Measurements from ENCODE around the gene SMIM1.

SMIM1 gene

DNA sequence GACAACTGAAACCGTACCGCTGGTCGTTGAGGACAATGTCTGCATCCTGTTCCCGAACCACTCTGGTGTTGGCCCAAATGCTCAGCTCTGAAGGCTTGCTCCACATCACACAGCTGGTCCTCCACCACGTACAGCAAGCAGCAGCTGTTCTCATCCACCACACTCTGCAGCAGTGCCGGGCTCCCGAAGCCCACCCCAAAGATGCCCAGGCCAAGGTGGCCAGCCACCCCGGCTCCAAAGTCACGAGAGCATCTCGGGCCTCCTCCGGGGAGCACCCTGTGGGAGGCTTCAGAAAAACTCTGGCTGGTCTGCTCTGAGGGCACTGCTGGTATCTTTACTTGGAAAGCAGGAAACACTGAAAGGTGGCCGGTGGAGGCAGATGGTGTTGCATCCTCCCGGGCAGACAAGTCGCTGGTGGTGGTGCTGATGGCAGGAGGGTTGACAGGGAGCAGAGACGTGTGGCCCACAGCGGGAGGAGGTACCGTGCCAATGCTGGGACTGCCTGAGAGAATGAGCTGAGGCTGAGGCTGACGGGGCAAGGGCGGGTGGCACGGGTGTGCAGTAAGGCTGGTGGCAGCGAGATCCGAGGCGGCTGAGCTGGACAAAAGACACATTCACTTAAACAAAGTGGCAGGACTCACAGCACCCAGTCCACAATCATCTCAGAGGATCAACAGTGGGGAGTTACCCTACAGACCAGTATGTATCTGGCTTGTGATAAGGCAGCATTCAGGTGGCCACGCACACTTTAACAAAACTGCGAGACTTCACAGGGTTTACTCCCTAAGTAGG is 26.8 kb upstream of the SMIM1 start:
- no peak for ATAC-seq (ENCODE audit: low read depth)
- peak; percentile 62 for DNase-seq (ENCODE audit: low spot score)

GRCh38 chr1:3746389-3746829 is 26.1 kb upstream of the SMIM1 start:
- H3K9me3 ChIP-seq (ENCODE audit: severe bottlenecking): no peaks in the 10 kb centered on the region
- H3K27me3 ChIP-seq (ENCODE audit: insufficient read depth, poor library complexity, severe bottlenecking): peaks cover 12% of the 10 kb centered on the region
- no peak overlapping the region for H3K27ac ChIP-seq (ENCODE audit: poor library complexity, severe bottlenecking)
- peaks cover 19% of the 10 kb centered on the region for H3K36me3 ChIP-seq (ENCODE audit: low read depth)
- peak; percentile 47 for DNase-seq (ENCODE audit: low spot score)
- no peaks in the 10 kb centered on the region for H3K4me1 ChIP-seq (ENCODE audit: insufficient read depth, poor library complexity, severe bottlenecking)
- H3K4me3 ChIP-seq (ENCODE audit: severe bottlenecking): peak overlapping the region; percentile 52
- TF ChIP-seq CTCF (IDR thresholded peaks at IDR 0.05; ENCODE audit: poor library complexity, severe bottlenecking): no peak
- ATAC-seq (ENCODE audit: low read depth): peak; percentile 12; the same call in 1 of the 3 replicates

More for the DNA sequence above, 26.8 kb upstream of the SMIM1 start:
- H3K27ac ChIP-seq (ENCODE audit: poor library complexity, severe bottlenecking): no peak overlapping the region
- H3K4me1 ChIP-seq (ENCODE audit: insufficient read depth, poor library complexity, severe bottlenecking): no peaks in the 10 kb centered on the region
- TF ChIP-seq CTCF (IDR thresholded peaks at IDR 0.05; ENCODE audit: poor library complexity, severe bottlenecking): no peak
- H3K9me3 ChIP-seq (ENCODE audit: severe bottlenecking): no peaks in the 10 kb centered on the region
- H3K27me3 ChIP-seq (ENCODE audit: insufficient read depth, poor library complexity, severe bottlenecking): peaks cover 7% of the 10 kb centered on the region
- peaks cover 23% of the 10 kb centered on the region for H3K36me3 ChIP-seq (ENCODE audit: low read depth)
- peak overlapping the region; percentile 52 for H3K4me3 ChIP-seq (ENCODE audit: severe bottlenecking)

DNA sequence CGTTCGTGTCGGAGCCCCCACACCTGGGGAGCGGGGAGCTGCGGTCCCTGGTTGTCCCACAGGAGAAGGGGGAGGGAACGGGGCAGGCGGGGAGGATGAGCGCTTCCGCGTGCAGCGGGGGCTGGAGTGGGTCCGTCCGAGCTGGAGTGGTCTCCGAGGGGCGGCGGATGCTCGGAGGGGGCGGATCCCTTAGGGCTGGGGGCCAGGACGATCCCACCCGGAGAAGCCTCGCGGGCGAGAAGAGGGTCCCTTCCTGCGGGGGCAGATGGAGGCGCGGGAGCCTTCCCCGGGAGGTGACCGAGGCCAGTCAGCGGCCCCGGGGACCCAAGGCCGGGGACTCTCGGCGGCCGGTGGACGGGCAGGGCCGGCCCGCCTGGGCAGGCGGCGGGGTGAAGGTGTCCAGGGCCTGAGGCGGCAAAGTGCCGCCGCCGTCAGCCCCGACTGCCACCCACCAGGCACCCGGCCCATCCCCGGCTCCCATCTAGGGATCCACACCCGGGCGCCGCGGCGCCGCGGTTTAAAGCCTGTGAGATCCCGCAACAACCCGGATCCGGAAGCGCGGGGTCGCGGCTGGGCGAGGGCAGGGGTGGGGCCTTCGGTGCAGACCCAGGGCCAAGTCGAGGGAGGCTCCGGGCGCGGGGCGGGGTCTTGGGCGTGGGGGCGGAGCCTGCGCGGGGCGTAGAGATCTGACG is 25.6 kb upstream of the SMIM1 start:
- peak overlapping the region; percentile 52 for H3K4me3 ChIP-seq (ENCODE audit: severe bottlenecking)
- DNase-seq (ENCODE audit: low spot score) (peak; percentile 88), ATAC-seq (ENCODE audit: low read depth) (peak; percentile 96)
- H3K27ac ChIP-seq (ENCODE audit: poor library complexity, severe bottlenecking): no peak overlapping the region
- no peaks in the 10 kb centered on the region for H3K9me3 ChIP-seq (ENCODE audit: severe bottlenecking)
- H3K36me3 ChIP-seq (ENCODE audit: low read depth): peaks cover 16% of the 10 kb centered on the region
- peaks cover 12% of the 10 kb centered on the region for H3K27me3 ChIP-seq (ENCODE audit: insufficient read depth, poor library complexity, severe bottlenecking)
- no peak for TF ChIP-seq CTCF (IDR thresholded peaks at IDR 0.05; ENCODE audit: poor library complexity, severe bottlenecking)
- H3K4me1 ChIP-seq (ENCODE audit: insufficient read depth, poor library complexity, severe bottlenecking): no peaks in the 10 kb centered on the region

DNA sequence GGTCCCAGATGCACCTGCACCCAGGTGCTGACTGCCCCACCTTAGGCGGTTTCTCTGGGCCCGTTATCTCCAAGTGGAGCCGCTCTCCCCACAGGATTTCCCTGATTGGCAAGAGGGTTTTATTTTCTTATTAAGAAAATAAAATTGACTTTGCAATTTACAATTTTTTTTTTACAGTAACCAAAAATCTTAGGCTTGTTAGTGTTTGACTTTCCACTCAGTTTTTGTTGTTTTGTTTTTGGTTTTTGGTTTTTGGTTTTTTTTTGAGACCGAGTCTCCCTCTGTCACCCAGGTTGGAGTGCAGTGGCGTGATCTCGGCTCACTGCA is 25.1 kb upstream of the SMIM1 start:
- DNase-seq (ENCODE audit: low spot score): no peak

More for the DNA sequence above, 25.1 kb upstream of the SMIM1 start:
- Histone ChIP-seq H3K27ac (ENCODE audit: poor library complexity, severe bottlenecking) (no peak overlapping the region), H3K9me3 (ENCODE audit: severe bottlenecking) (no peaks in the 10 kb centered on the region), H3K36me3 (ENCODE audit: low read depth) (peaks cover 11% of the 10 kb centered on the region), H3K27me3 (ENCODE audit: insufficient read depth, poor library complexity, severe bottlenecking) (peaks cover 12% of the 10 kb centered on the region), H3K4me3 (ENCODE audit: severe bottlenecking) (peak overlapping the region; percentile 52), H3K4me1 (ENCODE audit: insufficient read depth, poor library complexity, severe bottlenecking) (no peaks in the 10 kb centered on the region)
- TF ChIP-seq CTCF (IDR thresholded peaks at IDR 0.05; ENCODE audit: poor library complexity, severe bottlenecking): no peak
- ATAC-seq (ENCODE audit: low read depth): no peak

Measured in RWPE2 (cell line).